MG63 (cell line): ENCODE measurements around the gene SEC61A1. TPM values are rescaled to one million over a fixed set of nuclear protein-coding genes. Genes with fewer than 3 reads are reported as not detected.

ENCODE experiments used
- DNase-seq: peaks from one replicate; pipeline ENCODE4 v3.0.0-alpha.2; 2020
- H3K27me3 ChIP-seq: fragments of 250-450 bp; sonication (Bioruptor Pico); 2 replicates; pipeline ENCODE4 v1.5.1; 2020; ENCODE audit warnings: mild to moderate bottlenecking, moderate library complexity
- H3K36me3 ChIP-seq: fragments of 250-450 bp; sonication (Bioruptor Pico); 2 replicates; pipeline ENCODE4 v1.5.1; 2020; ENCODE audit warnings: mild to moderate bottlenecking, moderate library complexity
- H3K4me3 ChIP-seq: fragments of 250-450 bp; sonication (Bioruptor Pico); 2 replicates; pipeline ENCODE4 v1.5.1; 2020; ENCODE audit warnings: mild to moderate bottlenecking, moderate library complexity
- H3K9me3 ChIP-seq: fragments of 250-450 bp; sonication (Bioruptor Pico); 2 replicates; pipeline ENCODE4 v1.5.1; 2020; ENCODE audit warnings: mild to moderate bottlenecking, moderate library complexity
- total RNA-seq: library from RNA; depleted of rRNA; stranded (reverse); fragments of >200 nt; shearing (Covaris generic); gene quantifications from 2 replicates; pipeline ENCODE4 v1.2.3, GENCODE V29; 2014; ENCODE audit warnings: low replicate concordance; rRNA removed

The SEC61A1 gene
- total RNA-seq = 287 and 366 TPM in 2 replicates

- Histone ChIP-seq H3K27me3 (no peaks in the 10 kb centered on the region), H3K9me3 (no peaks in the 10 kb centered on the region), H3K4me3 (peak within 1 kb of the TSS; percentile 98), H3K36me3 (peaks cover 46% of the 10 kb centered on the region)
- DNase-seq = peak; percentile 97
These were observed at the start of gene SEC61A1 for GRCh38 chr3:128051837-128052594. TSS of gene SEC61A1 (plus strand) at chr3:128052437. CDS start at chr3:128052553, 116 bp downstream.

GRCh38 chr3:128004661-128005060, 47.6 kb upstream of the SEC61A1 start:
- Histone ChIP-seq H3K27me3 (peaks cover 4% of the 10 kb centered on the region; the same call in 1 of the 2 replicates), H3K4me3 (no peak overlapping the region), H3K9me3 (peaks cover 5% of the 10 kb centered on the region), H3K36me3 (no peaks in the 10 kb centered on the region)
- DNase-seq = no peak

GRCh38 chr3:128006061-128007032, 45.9 kb upstream of the SEC61A1 start:
- Histone ChIP-seq H3K27me3 (peaks cover 4% of the 10 kb centered on the region; the same call in 1 of the 2 replicates), H3K4me3 (no peak overlapping the region), H3K36me3 (no peaks in the 10 kb centered on the region), H3K9me3 (no peaks in the 10 kb centered on the region)
- no peak for DNase-seq

- H3K9me3 ChIP-seq = no peaks in the 10 kb centered on the region
- no peaks in the 10 kb centered on the region for H3K36me3 ChIP-seq
- DNase-seq = no peak
- H3K4me3 ChIP-seq = no peak overlapping the region
- peaks cover 4% of the 10 kb centered on the region; the same call in 1 of the 2 replicates for H3K27me3 ChIP-seq
These were observed 45.2 kb upstream of the SEC61A1 start for GRCh38 chr3:128007033-128007424.

GRCh38 chr3:128009952-128010846, 42.0 kb upstream of the SEC61A1 start:
- H3K9me3 ChIP-seq = no peaks in the 10 kb centered on the region
- DNase-seq = no peak
- H3K27me3 ChIP-seq = no peaks in the 10 kb centered on the region
- H3K4me3 ChIP-seq = no peak overlapping the region
- no peaks in the 10 kb centered on the region for H3K36me3 ChIP-seq

- no peak overlapping the region for H3K4me3 ChIP-seq
- no peaks in the 10 kb centered on the region; the same call in 1 of the 2 replicates for H3K9me3 ChIP-seq
- H3K36me3 ChIP-seq = no peaks in the 10 kb centered on the region
- peak; percentile 35 for DNase-seq
- no peaks in the 10 kb centered on the region for H3K27me3 ChIP-seq
These were observed 41.1 kb upstream of the SEC61A1 start for GRCh38 chr3:128011140-128011539.

- Histone ChIP-seq H3K36me3 (no peaks in the 10 kb centered on the region), H3K4me3 (no peak overlapping the region), H3K9me3 (peaks cover 3% of the 10 kb centered on the region), H3K27me3 (no peaks in the 10 kb centered on the region)
- DNase-seq = no peak
These were observed 40.2 kb upstream of the SEC61A1 start for GRCh38 chr3:128012050-128012449.

GRCh38 chr3:128014548-128014947, 37.7 kb upstream of the SEC61A1 start:
- no peak for DNase-seq
- Histone ChIP-seq H3K27me3 (no peaks in the 10 kb centered on the region), H3K4me3 (no peak overlapping the region), H3K36me3 (no peaks in the 10 kb centered on the region), H3K9me3 (peaks cover 8% of the 10 kb centered on the region)

GRCh38 chr3:128016502-128016901, 35.7 kb upstream of the SEC61A1 start:
- no peaks in the 10 kb centered on the region for H3K27me3 ChIP-seq
- DNase-seq = no peak
- peaks cover 8% of the 10 kb centered on the region for H3K9me3 ChIP-seq
- no peak overlapping the region for H3K4me3 ChIP-seq
- no peaks in the 10 kb centered on the region for H3K36me3 ChIP-seq

- H3K27me3 ChIP-seq = no peaks in the 10 kb centered on the region; the same call in 1 of the 2 replicates
- H3K4me3 ChIP-seq = no peak overlapping the region
- no peak for DNase-seq
- H3K36me3 ChIP-seq = no peaks in the 10 kb centered on the region
- 0 out of 2 replicates have a peak, but pooled peaks cover 5% of the 10 kb centered on the region for H3K9me3 ChIP-seq
These were observed 30.4 kb upstream of the SEC61A1 start for GRCh38 chr3:128021768-128022372.

- H3K36me3 ChIP-seq = no peaks in the 10 kb centered on the region
- peak; percentile 87 for DNase-seq
- H3K4me3 ChIP-seq = no peak overlapping the region
- H3K27me3 ChIP-seq = no peaks in the 10 kb centered on the region
- H3K9me3 ChIP-seq = 0 out of 2 replicates have a peak, but pooled peaks cover 2% of the 10 kb centered on the region
These were observed 19.1 kb upstream of the SEC61A1 start for GRCh38 chr3:128033102-128033501.

- H3K27me3 ChIP-seq = no peaks in the 10 kb centered on the region
- no peak overlapping the region for H3K4me3 ChIP-seq
- no peak for DNase-seq
- H3K36me3 ChIP-seq = no peaks in the 10 kb centered on the region
- H3K9me3 ChIP-seq = 0 out of 2 replicates have a peak, but pooled peaks cover 2% of the 10 kb centered on the region
These were observed 16.1 kb upstream of the SEC61A1 start for GRCh38 chr3:128036119-128036518.

- H3K4me3 ChIP-seq = no peak overlapping the region
- H3K27me3 ChIP-seq = no peaks in the 10 kb centered on the region
- no peaks in the 10 kb centered on the region for H3K9me3 ChIP-seq
- no peak for DNase-seq
- H3K36me3 ChIP-seq = no peaks in the 10 kb centered on the region
These were observed 12.2 kb upstream of the SEC61A1 start for GRCh38 chr3:128040041-128040440.

GRCh38 chr3:128040660-128041059, 11.6 kb upstream of the SEC61A1 start:
- H3K4me3 ChIP-seq = no peak overlapping the region
- H3K27me3 ChIP-seq = no peaks in the 10 kb centered on the region
- no peaks in the 10 kb centered on the region for H3K36me3 ChIP-seq
- no peaks in the 10 kb centered on the region for H3K9me3 ChIP-seq
- DNase-seq = no peak

- no peaks in the 10 kb centered on the region for H3K36me3 ChIP-seq
- no peaks in the 10 kb centered on the region for H3K9me3 ChIP-seq
- no peaks in the 10 kb centered on the region for H3K27me3 ChIP-seq
- no peak for DNase-seq
- no peak overlapping the region for H3K4me3 ChIP-seq
These were observed 10.9 kb upstream of the SEC61A1 start for GRCh38 chr3:128041344-128041743.

- peak; percentile 83 for DNase-seq
- peaks cover 33% of the 10 kb centered on the region for H3K36me3 ChIP-seq
- H3K27me3 ChIP-seq = no peaks in the 10 kb centered on the region
- H3K4me3 ChIP-seq = no peak overlapping the region
- H3K9me3 ChIP-seq = no peaks in the 10 kb centered on the region
These were observed 1.6 kb upstream of the SEC61A1 start for GRCh38 chr3:128050597-128050996.
